Measurements from ENCODE around the gene GPR87.

GPR87 gene

DNA sequence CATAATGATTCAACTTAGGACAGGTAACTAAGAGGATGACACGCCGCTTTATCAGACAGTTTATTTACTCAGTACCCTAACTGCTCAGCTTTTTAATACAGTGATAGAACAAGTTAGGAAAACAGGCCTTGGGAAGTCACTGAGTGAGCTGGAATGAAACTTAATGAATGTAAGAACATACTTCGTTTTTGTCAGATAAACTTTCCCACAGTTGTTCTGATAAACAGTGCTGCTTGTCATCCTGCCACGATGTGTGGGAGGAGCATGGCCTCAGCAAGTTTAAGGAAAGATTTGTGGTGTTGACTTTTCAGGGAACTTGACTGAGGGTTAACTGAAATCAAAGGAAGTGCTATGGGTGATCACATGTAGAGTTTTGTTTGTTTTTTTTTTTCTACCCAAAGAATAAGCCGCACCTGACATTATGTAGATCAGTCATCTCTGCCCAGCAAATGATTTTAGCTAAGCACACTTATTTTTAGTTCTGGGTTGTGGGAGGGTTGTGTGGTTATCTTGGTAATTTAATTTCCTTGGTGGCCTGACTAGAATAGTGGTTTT, 32.6 kb downstream of the GPR87 start:
- in situ Hi-C loops (cut with HindIII; ENCODE audit: low sequenced_read_pairs): no loop called here

DNA sequence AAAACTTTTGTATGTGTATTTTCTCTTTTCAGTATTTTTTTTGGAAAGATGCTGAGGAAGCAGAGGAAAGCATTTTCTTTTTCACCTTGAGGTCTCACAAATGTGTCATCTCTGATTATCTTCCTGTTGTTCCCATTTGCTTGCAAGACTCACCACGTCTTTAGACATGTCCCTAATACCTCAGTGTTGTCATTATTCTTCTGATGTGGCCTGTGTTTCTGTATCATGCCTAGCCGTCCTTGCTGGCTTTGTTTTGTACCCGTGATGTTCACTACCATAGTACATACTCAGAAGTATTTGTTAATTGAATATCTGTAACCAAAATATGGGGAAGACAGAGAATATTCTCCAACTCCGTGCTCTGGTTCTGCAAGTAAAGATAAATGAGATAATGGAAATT, 33.2 kb downstream of the GPR87 start:
- in situ Hi-C loops (cut with HindIII; ENCODE audit: low sequenced_read_pairs): no loop called here

DNA sequence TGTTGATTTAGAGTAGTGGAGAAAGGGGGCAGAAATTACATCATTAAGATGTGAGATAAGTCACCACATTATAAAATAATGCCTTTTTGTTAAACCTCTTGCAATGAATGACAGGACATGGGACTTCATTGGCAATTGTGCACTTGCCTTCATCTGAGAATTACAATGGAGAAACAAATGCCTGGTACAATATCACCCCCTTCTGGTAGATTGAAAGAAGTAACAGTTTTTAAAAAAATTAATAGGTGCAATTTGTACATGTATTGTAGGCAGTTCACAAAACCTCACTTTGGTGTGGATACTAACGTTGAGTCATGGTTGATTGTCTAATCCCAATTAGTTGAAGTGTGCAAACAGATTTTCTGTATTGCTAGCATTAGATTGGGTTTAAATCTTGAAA, 33.7 kb downstream of the GPR87 start:
- in situ Hi-C loops (cut with HindIII; ENCODE audit: low sequenced_read_pairs): no loop called here

DNA sequence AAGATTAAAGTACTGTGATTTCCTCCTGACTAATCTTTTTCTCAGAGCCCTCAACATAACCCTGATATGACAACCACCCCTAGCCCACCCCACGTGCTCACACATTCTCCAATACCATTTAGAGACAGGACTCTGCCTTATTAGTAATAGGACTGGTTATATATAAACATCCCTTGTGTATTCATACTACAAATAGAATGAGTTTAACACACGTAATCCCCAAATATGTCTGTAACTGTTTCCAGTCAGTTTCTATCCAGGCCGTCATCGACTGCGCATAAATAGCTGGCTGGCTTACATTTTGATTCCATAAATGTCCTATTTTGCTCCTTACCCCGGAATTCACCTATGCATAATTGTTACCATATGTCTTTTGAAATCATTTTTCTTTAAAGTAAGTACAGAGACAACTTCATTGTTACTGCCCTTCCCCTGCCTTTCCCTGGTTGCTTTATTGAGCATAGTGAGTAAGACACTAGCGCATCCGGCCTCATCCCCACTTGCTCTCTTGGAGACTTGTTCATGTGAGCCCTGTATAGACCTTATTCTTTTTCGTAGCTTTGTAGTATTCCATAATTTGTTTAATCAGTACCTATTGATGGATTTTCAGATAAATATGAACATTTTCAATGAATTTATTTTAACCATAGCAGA, 34.8 kb downstream of the GPR87 start:
- in situ Hi-C loops (cut with HindIII; ENCODE audit: low sequenced_read_pairs): no loop called here

DNA sequence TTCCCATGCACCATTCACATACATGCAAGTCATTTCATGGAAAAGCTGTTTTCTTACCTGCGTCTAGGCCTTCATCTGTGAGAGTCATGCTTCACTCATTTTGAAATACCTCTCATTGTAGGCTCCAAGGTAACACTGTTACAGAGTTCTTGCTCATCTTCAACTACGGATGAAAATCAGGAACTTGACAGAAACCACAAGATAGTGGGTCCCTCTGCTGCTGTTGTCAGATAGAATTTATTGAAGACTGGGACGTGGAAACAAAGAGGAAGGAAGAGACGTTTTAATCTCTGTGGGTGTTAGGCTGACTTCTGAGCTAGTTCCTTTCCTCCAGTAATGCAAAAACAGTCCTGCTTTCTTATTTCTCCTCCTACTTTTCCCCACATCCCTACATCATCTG, 38.4 kb downstream of the GPR87 start, which contains the start of gene P2RY14:
P2RY14 (minus strand) TSS at position 313 of the 400 bp plus-strand sequence. CDS start 64,226 bp downstream, outside the sequence.
- in situ Hi-C loops (cut with HindIII; ENCODE audit: low sequenced_read_pairs): no loop called here

DNA sequence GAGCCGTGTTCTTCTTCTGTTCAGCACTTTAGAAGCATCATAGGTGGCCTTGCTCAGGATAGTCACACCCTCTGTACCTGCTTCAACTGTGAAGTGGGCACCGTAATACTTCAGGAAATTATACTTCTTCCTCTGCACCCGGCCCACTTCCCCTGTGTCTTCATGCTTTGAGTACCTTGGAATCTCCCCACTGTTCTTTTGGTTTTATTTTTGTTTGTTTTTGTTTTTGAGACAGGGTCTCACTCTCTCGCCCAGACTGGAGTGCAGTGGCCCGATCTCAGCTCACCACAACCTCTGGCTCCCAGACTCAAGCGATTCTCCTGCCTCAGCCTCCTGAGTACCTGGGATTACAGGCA, 40.0 kb downstream of the GPR87 start:
- in situ Hi-C loops (cut with HindIII; ENCODE audit: low sequenced_read_pairs): no loop called here

DNA sequence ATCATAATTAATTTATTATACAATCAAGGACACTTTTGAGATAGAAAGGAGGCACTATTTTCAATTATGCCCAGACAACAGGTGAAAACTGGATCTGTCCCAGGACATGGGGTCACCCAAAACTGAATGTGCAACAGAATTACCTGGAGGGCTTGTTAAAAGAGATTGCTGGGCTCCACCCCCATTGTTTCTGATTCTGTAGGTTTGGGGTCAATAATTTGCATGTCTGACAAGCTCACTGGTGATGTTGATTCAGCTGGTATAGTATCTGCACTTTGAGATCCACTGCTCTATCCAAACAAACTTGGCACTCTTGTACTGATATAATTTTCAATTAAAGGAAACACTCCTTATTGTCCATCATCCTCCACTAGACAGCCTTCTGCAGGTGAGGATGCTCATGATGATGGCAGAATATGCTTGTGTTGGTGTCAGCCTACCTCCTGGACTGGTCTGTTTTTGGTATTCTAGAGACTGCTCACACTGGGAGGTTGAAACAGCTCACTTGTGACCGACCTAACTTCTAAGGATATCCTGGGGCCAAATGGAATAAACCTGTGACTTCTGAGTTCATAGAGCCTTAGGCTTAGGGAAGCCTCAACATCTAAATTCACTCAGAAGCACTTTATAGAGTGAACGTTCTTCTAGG, 40.5 kb downstream of the GPR87 start:
- in situ Hi-C loops (cut with HindIII; ENCODE audit: low sequenced_read_pairs): no loop called here

DNA sequence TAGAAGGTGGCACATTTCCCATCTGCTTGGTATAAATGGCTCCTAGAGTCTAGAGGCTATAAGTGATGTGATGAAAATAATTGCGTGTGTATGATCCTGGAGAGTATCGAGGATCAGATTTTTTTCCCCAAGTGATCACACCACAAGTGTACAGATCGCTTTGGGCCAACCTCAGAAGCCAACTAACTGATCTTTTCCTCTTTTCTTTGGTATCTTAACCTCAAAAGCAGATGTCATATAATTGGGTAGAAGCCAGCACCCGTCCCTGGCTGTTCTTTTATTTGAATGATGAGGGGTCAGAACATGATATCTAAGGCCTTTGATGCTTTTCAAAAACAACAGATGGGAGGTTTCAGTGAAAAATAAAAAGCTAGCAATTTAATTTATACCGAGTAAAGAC, 41.5 kb downstream of the GPR87 start:
- in situ Hi-C loops (cut with HindIII; ENCODE audit: low sequenced_read_pairs): no loop called here

DNA sequence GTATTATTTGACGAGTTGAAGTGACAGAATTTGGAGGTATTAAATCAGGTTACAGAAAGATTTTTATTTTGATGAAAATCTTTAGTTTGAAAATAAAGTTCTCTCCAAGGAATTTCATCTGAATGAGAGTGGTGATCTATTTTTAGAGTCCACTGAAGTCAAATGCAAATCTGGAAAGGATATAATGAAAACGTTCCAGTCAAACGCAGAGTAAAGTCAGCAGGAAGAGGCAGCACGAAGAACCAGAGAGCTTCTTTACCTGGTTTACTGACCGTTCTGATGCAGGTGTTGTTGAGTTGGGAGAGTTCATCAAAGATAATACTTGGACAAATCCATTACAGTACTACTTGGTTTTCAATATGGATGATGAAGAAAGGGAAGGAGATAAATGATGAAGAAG, 47.0 kb downstream of the GPR87 start:
- in situ Hi-C loops (cut with HindIII; ENCODE audit: low sequenced_read_pairs): no loop called here

DNA sequence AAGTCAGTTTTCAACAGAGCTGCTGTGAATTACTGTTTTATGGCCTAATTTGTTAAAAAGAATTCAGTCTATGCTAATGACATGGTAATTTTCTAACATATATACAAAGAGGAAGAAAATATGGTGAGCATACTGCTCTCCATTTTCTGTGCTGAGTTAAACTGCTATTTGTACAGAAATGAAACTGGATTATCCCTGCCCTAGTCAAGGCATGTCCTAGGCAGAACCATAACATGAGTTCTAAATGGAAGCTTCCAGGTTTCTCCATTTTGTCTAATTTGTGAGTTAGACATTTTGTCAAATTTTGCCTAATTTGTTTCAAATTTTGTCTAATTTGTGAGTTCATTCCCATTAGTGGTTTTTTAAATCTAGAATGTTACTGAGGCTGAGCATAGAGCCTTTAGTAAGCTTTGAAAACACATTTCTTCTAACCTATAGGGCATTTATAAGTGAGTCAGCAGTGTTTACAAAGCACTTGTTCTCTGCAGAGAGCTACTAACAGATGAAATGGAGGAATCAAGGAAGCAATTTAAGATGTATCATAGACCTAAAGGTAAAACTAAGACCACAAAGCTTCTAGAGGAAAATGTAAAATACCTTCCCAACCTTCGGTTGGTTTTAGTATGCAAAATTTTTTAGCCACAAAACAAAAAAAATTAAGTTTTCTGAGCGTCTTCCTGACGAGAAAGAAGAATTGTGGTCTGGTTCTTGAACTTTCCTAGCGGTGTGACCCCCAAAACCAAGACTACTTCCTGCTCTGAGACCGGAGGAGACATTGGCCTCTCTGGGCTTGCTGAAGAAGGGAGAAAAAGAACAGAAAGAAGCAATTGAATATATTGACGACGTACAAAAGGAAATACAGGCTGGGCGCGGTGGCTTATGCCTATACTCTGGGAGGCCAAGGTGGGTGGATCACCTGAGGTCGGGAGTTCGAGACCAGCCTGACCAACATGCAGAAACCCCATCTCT, 48.1 kb downstream of the GPR87 start:
- in situ Hi-C loops (cut with HindIII; ENCODE audit: low sequenced_read_pairs): no loop called here

DNA sequence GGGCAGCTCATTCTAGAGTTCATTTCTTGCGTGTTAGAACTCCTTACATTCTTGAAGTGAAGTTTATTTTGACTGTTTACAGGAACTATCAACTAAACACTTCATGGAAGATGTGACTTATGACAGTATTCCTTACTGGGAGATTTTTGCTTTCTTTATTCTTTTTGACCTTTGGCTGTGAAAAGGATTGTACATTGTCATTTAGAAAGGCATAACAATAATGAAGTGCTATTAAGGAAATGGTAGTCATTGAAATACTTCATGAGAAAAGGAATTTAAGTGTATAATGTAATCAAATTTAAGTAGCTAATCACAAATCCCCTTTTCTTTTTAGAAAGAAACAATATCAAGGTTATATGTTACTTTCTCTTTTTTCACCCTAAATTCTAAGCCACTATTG, 49.6 kb downstream of the GPR87 start:
- in situ Hi-C loops (cut with HindIII; ENCODE audit: low sequenced_read_pairs): no loop called here

DNA sequence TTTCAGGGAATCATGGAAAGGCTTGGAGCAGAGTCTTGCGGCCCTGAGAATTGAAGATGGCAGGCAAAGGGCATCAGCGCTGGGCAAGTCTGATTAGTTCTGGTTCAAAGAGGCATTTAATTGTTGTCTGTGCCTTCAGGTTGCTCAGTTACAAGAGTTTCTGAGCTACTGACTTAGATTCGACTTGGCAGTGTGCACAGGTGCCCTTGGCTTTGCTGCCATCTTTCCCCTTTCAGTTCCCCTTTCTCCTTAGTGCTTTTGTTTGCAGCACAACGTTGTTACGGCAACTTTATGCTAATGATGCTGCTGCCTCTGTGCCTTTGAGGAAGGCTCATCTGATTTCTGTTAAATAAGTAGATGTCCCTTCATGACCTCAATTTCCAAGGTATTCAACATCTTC, 50.8 kb downstream of the GPR87 start:
- in situ Hi-C loops (cut with HindIII; ENCODE audit: low sequenced_read_pairs): no loop called here

DNA sequence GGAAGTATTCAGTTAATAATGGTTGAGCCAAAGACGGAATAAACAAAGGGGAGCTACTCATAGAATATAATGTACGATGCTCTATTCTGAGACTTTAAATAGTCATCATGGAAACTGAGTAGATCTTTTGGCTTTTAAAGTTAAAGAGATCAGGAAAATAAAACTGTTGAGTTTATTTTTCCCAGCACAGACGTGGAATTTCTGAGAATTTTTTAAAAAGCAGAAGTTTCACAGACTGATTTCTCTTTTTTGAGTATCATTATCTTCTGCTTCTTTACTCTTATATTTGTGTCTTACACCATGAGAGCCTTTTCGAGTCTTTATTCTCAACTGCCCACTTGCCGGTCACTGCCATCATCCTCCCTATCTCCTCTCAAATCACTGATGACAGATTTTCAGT, 51.5 kb downstream of the GPR87 start:
- in situ Hi-C loops (cut with HindIII; ENCODE audit: low sequenced_read_pairs): no loop called here

DNA sequence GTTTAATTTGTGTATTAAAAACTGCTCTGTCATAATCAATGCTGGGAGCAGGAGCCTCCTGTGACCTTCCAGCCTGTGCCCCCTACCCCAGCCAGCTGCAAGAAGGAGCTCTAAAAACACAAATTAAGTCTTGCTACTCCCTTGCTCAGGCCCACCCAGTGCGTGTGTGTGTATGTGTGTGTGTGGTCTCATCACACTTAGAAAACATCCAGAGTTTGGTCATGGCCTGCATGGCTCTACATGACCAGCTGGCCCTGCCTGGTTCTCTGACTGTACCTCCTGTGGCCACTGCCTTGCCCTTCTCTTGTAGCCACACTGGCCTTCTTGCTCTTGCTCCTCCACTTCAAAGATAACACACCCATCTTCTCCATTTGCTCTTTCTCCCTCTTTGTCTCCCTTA, 52.0 kb downstream of the GPR87 start:
- in situ Hi-C loops (cut with HindIII; ENCODE audit: low sequenced_read_pairs): no loop called here

DNA sequence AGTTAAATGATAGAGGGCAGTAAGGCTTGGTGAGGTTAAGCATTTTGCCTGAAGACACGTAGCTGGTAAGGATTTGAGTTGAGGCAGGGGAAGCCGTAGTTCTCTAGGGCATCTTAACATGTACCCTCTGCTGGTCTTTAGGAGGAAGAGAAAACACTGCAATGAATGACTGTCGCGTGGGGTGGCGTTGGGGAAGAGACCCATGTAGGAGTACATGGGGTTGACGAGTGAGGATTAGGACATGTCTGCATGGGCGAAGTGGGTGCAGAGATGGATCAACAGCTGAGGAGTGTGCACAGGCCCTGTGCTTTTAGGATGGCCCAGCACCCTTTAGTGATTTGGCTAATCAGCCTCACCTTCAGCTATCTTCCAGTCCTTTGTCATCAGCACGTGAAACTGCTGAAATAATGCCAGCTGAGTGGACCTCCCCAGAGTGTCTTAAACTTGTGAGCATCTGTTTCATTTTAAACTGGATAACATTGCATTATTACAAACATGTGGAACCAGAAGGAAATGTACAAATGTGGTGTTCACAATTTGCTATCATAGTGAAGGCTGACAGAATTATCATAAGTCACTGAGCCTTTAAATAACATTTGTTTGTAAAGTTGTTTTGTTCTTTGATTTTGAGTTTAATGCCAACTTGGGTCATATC, 53.6 kb downstream of the GPR87 start:
- in situ Hi-C loops (cut with HindIII; ENCODE audit: low sequenced_read_pairs): no loop called here

DNA sequence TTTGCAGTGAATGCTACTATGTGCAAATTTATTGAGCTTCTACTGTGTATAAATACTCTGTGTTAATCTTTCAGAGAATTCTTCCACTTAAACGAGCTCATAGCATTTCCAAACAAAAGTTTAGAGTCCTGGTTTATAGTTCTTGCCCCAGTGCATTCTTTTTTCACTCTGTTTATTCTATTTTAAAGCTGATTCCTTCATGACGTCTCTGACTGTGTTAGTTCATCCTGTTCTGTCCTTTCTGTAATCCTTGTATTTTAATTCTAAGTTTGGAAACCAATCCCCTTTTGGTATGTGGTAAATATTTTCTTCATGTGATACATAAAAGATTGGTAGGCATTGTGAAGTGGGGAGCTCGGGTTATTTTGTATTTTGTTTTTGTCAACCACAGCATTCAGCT, 57.0 kb downstream of the GPR87 start:
- in situ Hi-C loops (cut with HindIII; ENCODE audit: low sequenced_read_pairs): no loop called here

DNA sequence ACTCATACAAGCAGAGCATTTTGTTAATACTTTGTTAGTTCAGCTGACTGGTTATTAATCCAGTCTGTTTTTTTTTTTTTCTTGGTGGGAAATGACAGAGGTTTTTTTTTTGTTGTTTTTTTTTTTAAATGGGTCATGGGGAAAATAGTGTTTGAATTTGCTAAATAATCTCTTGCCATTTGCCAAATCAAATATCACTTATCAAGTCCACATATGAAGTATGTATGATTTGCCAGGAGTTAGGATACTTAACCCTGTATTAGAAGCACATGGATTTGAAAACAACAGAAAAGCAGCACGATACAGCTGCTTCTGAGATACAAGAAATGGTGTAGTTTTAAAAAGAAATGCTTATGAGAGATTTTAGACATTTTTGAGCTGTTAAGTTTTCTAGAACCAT, 59.9 kb downstream of the GPR87 start:
- in situ Hi-C loops (cut with HindIII; ENCODE audit: low sequenced_read_pairs): no loop called here

DNA sequence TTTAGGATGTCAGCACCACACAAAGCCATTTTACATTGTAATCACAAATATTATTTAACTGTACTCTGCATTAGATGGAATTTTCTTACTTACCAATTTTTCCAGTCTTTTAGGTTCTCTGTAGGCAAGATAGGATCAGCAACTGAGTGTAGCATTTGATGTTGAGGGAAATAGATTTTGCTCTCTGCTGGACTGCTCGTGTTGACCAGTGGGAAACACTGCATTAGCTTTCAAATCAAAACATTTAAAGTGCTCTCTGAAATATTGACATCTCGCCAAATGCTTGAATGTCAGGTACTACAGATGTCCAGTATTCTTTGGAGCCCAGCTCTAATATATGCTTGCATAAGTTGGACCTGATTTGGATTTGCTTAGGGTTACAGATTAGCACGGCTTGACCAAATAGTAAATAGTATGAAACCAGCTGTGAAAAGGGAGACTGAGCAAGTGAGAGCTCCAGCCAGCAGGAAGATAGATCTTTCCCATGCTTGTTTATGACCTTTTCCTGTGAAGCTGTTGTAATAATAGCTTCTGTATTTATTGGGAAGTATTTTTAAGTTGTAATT, 67.8 kb downstream of the GPR87 start:
- in situ Hi-C loops (cut with HindIII; ENCODE audit: low sequenced_read_pairs): no loop called here

Measured in DLD1 (cell line).